B cell (primary cell): ENCODE data around the gene EGF. TPM values are rescaled to one million over a fixed set of nuclear protein-coding genes. Genes with fewer than 3 reads are reported as not detected.

Experiments used
- ATAC-seq: fragments of 200-7000 bp; cut with Tn5 transposase; one replicate; pipeline ENCODE4 v1.10.0; 2021; ENCODE audit warnings: low read depth, mild to moderate bottlenecking, moderate number of reproducible peaks, moderate library complexity
- CTCF ChIA-PET: fragments of 350-600 bp; sonication (Branson Sonifier 250); formaldehyde crosslinking; loops from one replicate; lab custom pipeline; 2021; ENCODE audit warnings: antibody characterized with exemption, inconsistent platforms; lab: Charles Lee
- POLR2A ChIA-PET: fragments of 350-600 bp; sonication (Branson Sonifier 250); formaldehyde crosslinking; loops from one replicate; lab custom pipeline; 2021; ENCODE audit warnings: antibody characterized with exemption; lab: Charles Lee
- DNase-seq: peaks from one replicate; pipeline ENCODE4 v3.0.0; 2013
- H2AFZ ChIP-seq: 2 replicates; pipeline ENCODE4 v1.6.1; 2012; ENCODE audit warnings: mild to moderate bottlenecking, low read depth, low read length; ENCODE audit not compliant: insufficient read depth, poor library complexity, severe bottlenecking
- H3K27ac ChIP-seq, 2 donors: 1 replicate in 1 of 2; 2 replicates in 1 of 2; pipeline ENCODE4 v1.5.1; 2012 to 2013; ENCODE audit warnings: low read length in 2 of 2, mild to moderate bottlenecking in 2 of 2, moderate library complexity in 1 of 2
- H3K27me3 ChIP-seq, 4 experiments: fragments of 200-600 bp in 1 of 4; sonication (generic) in 1 of 4; replicated peaks in 1 of 4; 1 replicate in 2 of 4; 2 replicates in 2 of 4; pipeline versions ENCODE4 v1.6.1 to v1.7.0; 2013 to 2016; ENCODE audit warnings: low read length in 3 of 4, mild to moderate bottlenecking in 2 of 4, mixed read lengths in 1 of 4, moderate library complexity in 1 of 4; ENCODE audit not compliant: insufficient read depth in 4 of 4, control insufficient read depth in 3 of 4; ENCODE audit errors: control extremely low read depth in 1 of 4
- H3K36me3 ChIP-seq, 2 experiments: replicated peaks in 1 of 2; 1 replicate in 1 of 2; 2 replicates in 1 of 2; pipeline versions ENCODE4 v1.6.1 to v1.7.1; 2013; ENCODE audit warnings: low read length in 1 of 2; ENCODE audit not compliant: insufficient read depth in 2 of 2, control insufficient read depth in 1 of 2; ENCODE audit errors: control extremely low read depth in 1 of 2, extremely low read depth in 1 of 2
- H3K4me1 ChIP-seq, 2 donors: fragments of 200-600 bp in 1 of 2; sonication (generic) in 1 of 2; 1 replicate in 1 of 2; 2 replicates in 1 of 2; pipeline versions ENCODE4 v1.5.1 to v1.6.1; 2013 to 2017; ENCODE audit warnings: low read length in 2 of 2; ENCODE audit not compliant: control insufficient read depth in 2 of 2, insufficient read depth in 2 of 2
- H3K4me2 ChIP-seq: replicated peaks from 2 replicates; pipeline ENCODE3; 2012; ENCODE audit warnings: mild to moderate bottlenecking, low read depth, low read length; ENCODE audit not compliant: poor library complexity, severe bottlenecking
- H3K4me3 ChIP-seq, 5 experiments: fragments of 200-600 bp in 1 of 5; sonication (generic) in 1 of 5; 1 replicate in 3 of 5; 2 replicates in 2 of 5; pipeline versions ENCODE4 v1.5.1 to v1.7.0; 2011 to 2016; ENCODE audit warnings: low read length in 4 of 5, mild to moderate bottlenecking in 4 of 5, low read depth in 2 of 5, control low read depth in 1 of 5, moderate library complexity in 1 of 5; ENCODE audit not compliant: insufficient read depth in 1 of 5; ENCODE audit errors: control extremely low read depth in 1 of 5, extremely low read depth in 1 of 5
- H3K79me2 ChIP-seq: fragments of 200-600 bp; sonication (generic); one replicate; pipeline ENCODE4 v1.6.0; 2016; ENCODE audit warnings: low read length; ENCODE audit not compliant: control insufficient read depth, insufficient read depth
- H3K9ac ChIP-seq: fragments of 200-600 bp; sonication (generic); 2 replicates; pipeline ENCODE4 v1.6.1; 2017; ENCODE audit warnings: mild to moderate bottlenecking, low read length, moderate library complexity
- H3K9me3 ChIP-seq, 3 donors: one replicate each; pipeline versions ENCODE4 v1.6.1 to v1.7.1; 2013; ENCODE audit warnings: low read length in 2 of 3; ENCODE audit not compliant: control insufficient read depth in 2 of 3, insufficient read depth in 1 of 3; ENCODE audit errors: control extremely low read depth in 1 of 3
- H4K20me1 ChIP-seq: 2 replicates; pipeline ENCODE4 v1.6.0; 2012; ENCODE audit warnings: mild to moderate bottlenecking, low read length; ENCODE audit not compliant: insufficient read depth, control insufficient read depth, poor library complexity, severe bottlenecking
- H3K27ac Mint-ChIP-seq: one replicate; pipeline ENCODE4 v1.8.0; 2021; ENCODE audit warnings: mixed read lengths
- H3K27me3 Mint-ChIP-seq: one replicate; pipeline ENCODE4 v1.8.0; 2021; ENCODE audit warnings: mixed read lengths
- H3K4me1 Mint-ChIP-seq: one replicate; pipeline ENCODE4 v1.8.0; 2021; ENCODE audit warnings: mixed read lengths
- H3K4me3 Mint-ChIP-seq: one replicate; pipeline ENCODE4 v1.8.0; 2021; ENCODE audit warnings: mixed read lengths
- H3K9me3 Mint-ChIP-seq: one replicate; pipeline ENCODE4 v1.8.0; 2022; ENCODE audit warnings: mixed read lengths; ENCODE audit not compliant: insufficient read depth
- CTCF ChIP-seq: fragments of 200-600 bp; IDR thresholded peaks from one replicate; pipeline ENCODE4 v1.8.0; 2022; ENCODE audit warnings: antibody characterized with exemption, mild to moderate bottlenecking
- EZH2 ChIP-seq: IDR thresholded peaks from 2 replicates; pipeline ENCODE4 v1.6.1; 2012; ENCODE audit warnings: borderline replicate concordance, low read depth, mild to moderate bottlenecking, moderate library complexity, low read length; ENCODE audit not compliant: insufficient read depth, poor library complexity, severe bottlenecking
- whole genome bisulfite sequencing: methylation state at CpG from one replicate; pipeline ENCODE4 v1.1.5; 2013; ENCODE audit warnings: missing lambda C conversion rate; ENCODE audit not compliant: insufficient coverage; 5-methylcytosine and 5-hydroxymethylcytosine counted together
- intact Hi-C: fragments of 100-400 bp; cut with micrococcal nuclease; formaldehyde crosslinking; loops from one replicate; pipeline ENCODE4 v1.10.0; 2022
- polyA plus RNA-seq: library from polyadenylated mRNA; depleted of rRNA; stranded (reverse); fragments of >200 nt; gene quantifications from 2 replicates; pipeline ENCODE4 v1.2.3, GENCODE V29; 2012
- total RNA-seq, 2 donors: library from RNA; stranded (reverse); fragments of 120-200 nt in 1 of 2; gene quantifications; 1 replicate in 1 of 2; 2 replicates in 1 of 2; pipeline versions ENCODE4 v1.2.3 to v1.2.4, GENCODE V29; 2013 to 2022

Gene EGF
- total and polyA plus RNA-seq, 2 donors (not counting 1 experiment from before 2014, with no cell fraction given) = not detected

GRCh38 chr4:109976189-109976588 lies 63.5 kb downstream of the EGF start:
- Histone ChIP-seq H3K36me3 (no peaks in the 10 kb centered on the region), H3K9me3 (no peaks in the 10 kb centered on the region), H3K4me1 (no peaks in the 10 kb centered on the region), H3K27me3 (peaks cover 0 to 3% (median 0%) of the 10 kb centered on the region in 4 experiments), H3K27ac (no peak overlapping the region), H3K9ac (no peak overlapping the region), H3K79me2 (no peaks in the 10 kb centered on the region), H3K4me2 (no peak overlapping the region), H2AFZ (no peak overlapping the region), H3K4me3 (no peak overlapping the region), H4K20me1 (no peaks in the 10 kb centered on the region)
- WGBS = no CpG with 5 or more reads among the region's 6 CpGs
- intact Hi-C loops = no loop called here
- CTCF ChIA-PET = interaction anchor here (0.5 to 4.3 kb wide), 4 partner anchors 10 to 554 kb away, joined by 3 to 43 read pairs (median 4); no protein-coding TSS in a partner anchor
- no peak overlapping the region for H3K27ac Mint-ChIP-seq
- H3K27me3 Mint-ChIP-seq = peaks cover 41% of the 10 kb centered on the region
- no peak overlapping the region for H3K4me3 Mint-ChIP-seq
- POLR2A ChIA-PET = no interaction called here
- no peaks in the 10 kb centered on the region for H3K4me1 Mint-ChIP-seq
- no peaks in the 10 kb centered on the region for H3K9me3 Mint-ChIP-seq
- no peak for TF ChIP-seq CTCF
- no peak for TF ChIP-seq EZH2
- ATAC-seq (no peak), DNase-seq (no peak)

DNA sequence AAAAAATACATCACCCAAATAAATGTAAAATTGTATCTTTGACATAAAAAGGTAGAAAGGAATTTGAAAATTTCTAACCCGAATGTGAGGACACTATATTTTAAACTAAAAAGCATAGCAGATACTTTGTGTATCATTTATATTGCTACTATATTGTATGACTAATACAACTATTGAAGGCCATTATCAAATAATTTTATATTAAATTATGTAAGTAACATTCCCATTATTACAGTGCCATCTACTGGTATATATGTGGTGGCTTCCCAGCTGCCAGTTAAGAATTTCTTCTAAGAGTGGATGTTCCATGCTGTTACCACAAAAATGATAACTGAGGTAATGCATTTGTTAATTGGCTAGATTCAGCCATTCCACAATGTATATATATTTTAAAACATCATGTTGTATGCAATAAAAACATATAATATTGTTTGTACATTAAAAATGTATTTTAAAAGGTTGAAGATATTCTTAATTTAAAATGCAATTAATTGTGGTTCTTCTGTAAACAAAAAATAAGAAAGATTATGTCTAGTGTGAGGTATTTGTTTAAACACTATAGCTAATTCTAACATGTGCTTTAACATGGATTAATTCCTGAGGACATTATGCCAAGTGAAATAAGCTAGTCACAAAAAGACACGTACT lies 65.3 kb downstream of the EGF start:
- Mint-ChIP-seq H3K27ac (no peak overlapping the region), H3K4me1 (no peaks in the 10 kb centered on the region), H3K27me3 (peaks cover 38% of the 10 kb centered on the region), H3K4me3 (no peak overlapping the region), H3K9me3 (no peaks in the 10 kb centered on the region)
- Histone ChIP-seq H2AFZ (no peak overlapping the region), H3K27me3 (no peaks in the 10 kb centered on the region), H3K4me2 (no peak overlapping the region), H3K79me2 (no peaks in the 10 kb centered on the region), H3K27ac (no peak overlapping the region), H4K20me1 (no peaks in the 10 kb centered on the region), H3K4me3 (no peak overlapping the region), H3K9ac (no peak overlapping the region), H3K4me1 (no peaks in the 10 kb centered on the region), H3K9me3 (no peaks in the 10 kb centered on the region), H3K36me3 (no peaks in the 10 kb centered on the region)
- ATAC-seq (no peak), DNase-seq (peak; percentile 35)
- intact Hi-C loops = loop anchor here (1.0 kb wide), 1 partner anchor 556 kb away; no protein-coding TSS in a partner anchor
- ChIA-PET CTCF (interaction anchor here (0.6 to 4.3 kb wide), 8 partner anchors 8 to 556 kb away, joined by 3 to 43 read pairs (median 4); no protein-coding TSS in a partner anchor), POLR2A (no interaction called here)
- WGBS = 100% methylated on average over 1 of the region's 2 CpGs
- TF ChIP-seq CTCF (peak; percentile 69), EZH2 (no peak)
